Fibroblast of the aortic adventitia (primary cell): ENCODE results near the gene NHERF2. TPM values are rescaled to one million over a fixed set of nuclear protein-coding genes. Genes with fewer than 3 reads are reported as not detected.

ENCODE experiments used
- DNase-seq: peaks from one replicate; pipeline ENCODE4 v3.0.0-alpha.2; 2010; ENCODE audit warnings: low read depth
- H3K4me3 ChIP-seq: 2 replicates; pipeline ENCODE4 v1.5.1; 2011; ENCODE audit warnings: low read depth, mild to moderate bottlenecking, control low read depth, low read length, moderate library complexity
- total RNA-seq: library from RNA; depleted of rRNA; stranded (reverse); fragments of >200 nt; gene quantifications from 2 replicates; pipeline ENCODE4 v1.2.3, GENCODE V29; 2012; ENCODE audit warnings: low replicate concordance
- TF ChIP-seq, protein P1 (sequence below): IDR thresholded peaks from 2 replicates; pipeline ENCODE4 v1.5.1; 2011; ENCODE audit warnings: mild to moderate bottlenecking, low read length, control low read depth, inconsistent platforms; ENCODE audit not compliant: insufficient read depth

Gene NHERF2
- total RNA-seq, 1 donor, result 26.3 TPM

DNA sequence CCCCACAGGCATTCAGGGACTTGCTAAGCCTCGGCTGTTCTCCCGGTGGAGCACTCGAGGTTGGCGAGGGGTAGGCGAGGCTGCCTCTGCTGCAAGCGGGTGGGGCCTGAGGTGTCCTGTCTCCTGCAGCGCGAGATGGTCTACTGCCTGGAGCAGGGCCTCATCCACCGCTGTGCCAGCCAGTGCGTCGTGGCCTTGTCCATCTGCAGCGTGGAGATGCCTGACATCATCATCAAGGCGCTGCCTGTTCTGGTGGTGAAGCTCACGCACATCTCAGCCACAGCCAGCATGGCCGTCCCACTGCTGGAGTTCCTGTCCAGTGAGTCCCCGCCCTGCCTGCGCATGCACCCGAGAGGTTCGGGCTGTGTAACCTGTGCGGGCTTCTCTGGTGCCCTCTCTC, 47.4 kb downstream of the NHERF2 start:
- TF ChIP-seq, protein P1, sequence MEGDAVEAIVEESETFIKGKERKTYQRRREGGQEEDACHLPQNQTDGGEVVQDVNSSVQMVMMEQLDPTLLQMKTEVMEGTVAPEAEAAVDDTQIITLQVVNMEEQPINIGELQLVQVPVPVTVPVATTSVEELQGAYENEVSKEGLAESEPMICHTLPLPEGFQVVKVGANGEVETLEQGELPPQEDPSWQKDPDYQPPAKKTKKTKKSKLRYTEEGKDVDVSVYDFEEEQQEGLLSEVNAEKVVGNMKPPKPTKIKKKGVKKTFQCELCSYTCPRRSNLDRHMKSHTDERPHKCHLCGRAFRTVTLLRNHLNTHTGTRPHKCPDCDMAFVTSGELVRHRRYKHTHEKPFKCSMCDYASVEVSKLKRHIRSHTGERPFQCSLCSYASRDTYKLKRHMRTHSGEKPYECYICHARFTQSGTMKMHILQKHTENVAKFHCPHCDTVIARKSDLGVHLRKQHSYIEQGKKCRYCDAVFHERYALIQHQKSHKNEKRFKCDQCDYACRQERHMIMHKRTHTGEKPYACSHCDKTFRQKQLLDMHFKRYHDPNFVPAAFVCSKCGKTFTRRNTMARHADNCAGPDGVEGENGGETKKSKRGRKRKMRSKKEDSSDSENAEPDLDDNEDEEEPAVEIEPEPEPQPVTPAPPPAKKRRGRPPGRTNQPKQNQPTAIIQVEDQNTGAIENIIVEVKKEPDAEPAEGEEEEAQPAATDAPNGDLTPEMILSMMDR, result no peak
- no peak for DNase-seq
- H3K4me3 ChIP-seq, result no peak overlapping the region

GRCh38 chr16:2075631-2076030, 48.9 kb downstream of the NHERF2 start:
- DNase-seq, result no peak
- H3K4me3 ChIP-seq, result no peak overlapping the region
- TF ChIP-seq, protein P1, result no peak

- TF ChIP-seq, protein P1, result no peak
- no peak overlapping the region for H3K4me3 ChIP-seq
- no peak for DNase-seq
Observed at GRCh38 chr16:2076072-2076865, 49.6 kb downstream of the NHERF2 start.

DNA sequence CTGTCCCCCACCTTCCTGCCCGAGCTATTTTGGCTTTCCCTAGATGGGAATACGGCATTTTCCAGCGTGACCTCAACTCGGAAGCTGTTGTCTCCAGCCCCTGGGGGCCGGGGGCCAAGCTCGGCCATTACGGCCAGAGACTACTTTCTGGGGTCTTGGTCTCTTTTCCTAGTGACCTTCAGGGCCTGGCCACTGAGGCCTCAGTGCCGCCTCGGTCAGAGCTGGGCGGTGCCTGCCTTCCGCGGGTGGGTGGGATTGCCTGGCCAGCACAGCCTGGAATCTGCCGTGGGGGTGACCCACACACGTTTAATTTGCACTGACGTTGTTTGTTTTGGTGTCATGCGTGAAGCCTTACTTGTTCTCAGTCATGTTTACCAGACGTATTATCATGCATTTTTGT, 50.3 kb downstream of the NHERF2 start:
- H3K4me3 ChIP-seq, result no peak overlapping the region
- no peak for DNase-seq
- TF ChIP-seq, protein P1, result no peak

- DNase-seq, result no peak
- TF ChIP-seq, protein P1, result no peak
Observed at GRCh38 chr16:2077696-2078095, 51.0 kb downstream of the NHERF2 start.

DNA sequence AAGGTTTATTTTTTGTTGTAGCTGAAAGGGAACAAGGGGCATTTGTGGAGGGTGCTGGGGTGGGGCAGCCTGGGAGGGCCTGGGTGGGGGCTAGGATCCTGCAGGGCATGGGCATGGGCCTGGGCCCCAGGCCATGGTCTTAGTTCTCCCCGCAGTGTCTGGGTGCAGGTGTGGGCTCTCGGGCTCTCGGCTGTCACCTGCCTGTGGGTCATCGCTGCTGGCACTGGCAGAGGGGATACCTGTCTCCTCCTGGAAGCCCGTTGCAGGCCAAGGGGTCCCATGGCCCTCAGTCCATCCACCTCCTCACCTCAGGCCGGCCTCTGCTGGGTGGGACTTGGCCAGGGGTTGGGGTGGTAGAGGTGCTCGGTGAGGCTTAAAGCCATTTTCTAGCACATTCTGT, 51.4 kb downstream of the NHERF2 start:
- no peak for DNase-seq
- H3K4me3 ChIP-seq, result no peak overlapping the region
- TF ChIP-seq, protein P1, result no peak

More at GRCh38 chr16:2077696-2078095, 51.0 kb downstream of the NHERF2 start:
- no peak overlapping the region for H3K4me3 ChIP-seq
